GM12878 (cell line): ENCODE results near the gene ZFP1. TPM values are rescaled to one million over a fixed set of nuclear protein-coding genes. Genes with fewer than 3 reads are reported as not detected.

ENCODE experiments used
- ATAC-seq: fragments of 200-7000 bp; cut with Tn5 transposase; 3 replicates; pipeline ENCODE4 v1.9.1; 2020; ENCODE audit warnings: mild to moderate bottlenecking, moderate library complexity
- BruUV-seq: library from RNA; stranded (reverse); fragments of 400-500 nt; replicated peaks from 2 replicates; lab custom pipeline; 2021; lab: Mats Ljungman, UMichigan
- CTCF ChIA-PET: fragments of 300-600 bp; sonication (Branson Sonifier 250); formaldehyde crosslinking; extraction: SDS; loops from one replicate; lab custom pipeline; 2021; ENCODE audit warnings: inconsistent platforms; lab: Yijun Ruan, JAX
- POLR2A ChIA-PET: fragments of 350-600 bp; formaldehyde crosslinking; extraction: SDS; loops from one replicate; lab custom pipeline; 2021; ENCODE audit warnings: inconsistent platforms; lab: Charles Lee
- RAD21 ChIA-PET: fragments of 300-600 bp; sonication (Branson Sonifier 250); formaldehyde crosslinking; loops from one replicate; lab custom pipeline; 2023; ENCODE audit warnings: antibody characterized with exemption; ENCODE audit not compliant: unreplicated experiment; lab: Charles Lee
- SMC1A ChIA-PET: fragments of 300-600 bp; sonication (Branson Sonifier 250); formaldehyde crosslinking; loops from one replicate; lab custom pipeline; 2023; ENCODE audit not compliant: unreplicated experiment, uncharacterized antibody; lab: Charles Lee
- DNase-seq: peaks from one replicate; pipeline ENCODE4 v3.0.0-alpha.2; 2011; ENCODE audit warnings: low read depth, low spot score
- FAIRE-seq: peaks from 3 replicates; lab custom pipeline; 2011; peaks lifted over from hg19 to GRCh38; lab: Jason Lieb, UNC
- H2AFZ ChIP-seq: 2 replicates; pipeline ENCODE4 v1.6.0; 2011; ENCODE audit warnings: low read depth, low read length, control low read depth; ENCODE audit not compliant: control insufficient read depth
- H3K27ac ChIP-seq: 2 replicates; pipeline ENCODE4 v1.5.1; 2011; ENCODE audit warnings: control low read depth; ENCODE audit not compliant: control insufficient read depth, insufficient read depth
- H3K27me3 ChIP-seq, 2 experiments: replicated peaks in 1 of 2; 2 replicates each; pipeline versions ENCODE4 v1.6.0 to v1.6.1; 2011; ENCODE audit warnings: low read length in 1 of 2; ENCODE audit not compliant: control insufficient read depth in 2 of 2, insufficient read depth in 2 of 2
- H3K36me3 ChIP-seq, 2 experiments: 2 replicates each; pipeline ENCODE4 v1.5.1; 2011; ENCODE audit warnings: low read length in 1 of 2; ENCODE audit not compliant: control insufficient read depth in 2 of 2, insufficient read depth in 2 of 2
- H3K4me1 ChIP-seq: 2 replicates; pipeline ENCODE4 v1.6.1; 2011; ENCODE audit warnings: mild to moderate bottlenecking, low read length, moderate library complexity, mixed read lengths; ENCODE audit not compliant: control insufficient read depth, insufficient read depth
- H3K4me2 ChIP-seq: 2 replicates; pipeline ENCODE4 v1.6.0; 2011; ENCODE audit warnings: control low read depth; ENCODE audit not compliant: control insufficient read depth, insufficient read depth
- H3K4me3 ChIP-seq: fragments of 200-600 bp; sonication (generic); 2 replicates; pipeline ENCODE4 v1.5.1; 2016
- H3K79me2 ChIP-seq: 2 replicates; pipeline ENCODE4 v1.6.0; 2011; ENCODE audit warnings: low read length; ENCODE audit not compliant: control insufficient read depth, insufficient read depth
- H3K9ac ChIP-seq: 2 replicates; pipeline ENCODE4 v1.8.0; 2011; ENCODE audit warnings: low read length, control low read depth, mixed read lengths; ENCODE audit not compliant: control insufficient read depth, insufficient read depth
- H3K9me3 ChIP-seq: replicated peaks from 3 replicates; pipeline ENCODE4 v1.5.1; 2011; ENCODE audit warnings: mild to moderate bottlenecking, low read length; ENCODE audit not compliant: control insufficient read depth, insufficient read depth
- H4K20me1 ChIP-seq: 2 replicates; pipeline ENCODE4 v1.6.0; 2011; ENCODE audit not compliant: control insufficient read depth, insufficient read depth
- ETV6 ChIP-seq, 2 experiments: fragments of 450-650 bp in 1 of 2; IDR thresholded peaks in 1 of 2; conservative IDR thresholded peaks in 1 of 2; 2 replicates each; pipeline ENCODE4 v1.6.1; 2014; ENCODE audit warnings: antibody characterized with exemption in 1 of 2, borderline replicate concordance in 1 of 2, low read depth in 1 of 2, mild to moderate bottlenecking in 1 of 2, moderate library complexity in 1 of 2
- NKRF ChIP-seq: fragments of 450-650 bp; conservative IDR thresholded peaks from 2 replicates; pipeline ENCODE4 v1.6.1; 2017; ENCODE audit warnings: mild to moderate bottlenecking, moderate library complexity
- NR2C2 ChIP-seq: IDR thresholded peaks from 2 replicates; pipeline ENCODE4 v1.6.1; 2011; ENCODE audit warnings: borderline replicate concordance, low read depth; ENCODE audit not compliant: control insufficient read depth, insufficient read length
- RELA ChIP-seq: fragments of 450-650 bp; IDR thresholded peaks from 2 replicates; pipeline ENCODE4 v1.8.0; 2014; ENCODE audit warnings: borderline replicate concordance; ENCODE audit not compliant: partially characterized antibody
- SUPT20H ChIP-seq: IDR thresholded peaks from 2 replicates; pipeline ENCODE4 v1.6.1; 2011; ENCODE audit warnings: low read depth, mild to moderate bottlenecking, low read length, moderate library complexity, borderline replicate concordance; ENCODE audit not compliant: control insufficient read depth
- ZNF207 ChIP-seq: fragments of 450-650 bp; IDR thresholded peaks from 2 replicates; pipeline ENCODE4 v1.6.1; 2014; ENCODE audit warnings: antibody characterized with exemption, mild to moderate bottlenecking, borderline replicate concordance
- ZNF217 ChIP-seq: fragments of 450-650 bp; IDR thresholded peaks from 2 replicates; pipeline ENCODE4 v1.6.1; 2017; ENCODE audit warnings: antibody characterized with exemption, mild to moderate bottlenecking
- ZSCAN29 ChIP-seq: fragments of 450-650 bp; IDR thresholded peaks from 2 replicates; pipeline ENCODE4 v1.6.1; 2017; ENCODE audit warnings: mild to moderate bottlenecking, moderate library complexity
- WGBS: methylation state at CpG from one replicate; pipeline ENCODE4 v1.1.6; 2016; ENCODE audit warnings: low lambda C conversion rate; ENCODE audit not compliant: insufficient replicate concordance, insufficient coverage; ENCODE audit errors: missing lambda C conversion rate; 5-methylcytosine and 5-hydroxymethylcytosine counted together
- in situ Hi-C: fragments of 300-500 bp; cut with MboI; formaldehyde crosslinking; loops from 9 replicates; pipeline ENCODE4 v1.14.3; 2018; ENCODE audit warnings: mixed read lengths
- intact Hi-C: fragments of 100-400 bp; cut with micrococcal nuclease; formaldehyde crosslinking; loops from one replicate; pipeline ENCODE4 v1.14.2; 2022; ENCODE audit not compliant: unreplicated experiment
- polyA plus RNA-seq, 11 experiments: library from polyadenylated mRNA; depleted of rRNA in 4 of 11; unstranded in 6 of 11; stranded (reverse) in 5 of 11; fragments of >200 nt; fragmentation: Nextera tagmentation in 4 of 11; fragmentation: Illumina TruSeq in 1 of 11; extraction: Ambion mirVana in 4 of 11; extraction: Trizol in 1 of 11; gene quantifications; 1 replicate in 1 of 11; 2 replicates in 10 of 11; pipeline versions ENCODE4 v1.2.1 to v1.2.3, GENCODE V29; 2011 to 2016; ENCODE audit warnings: inconsistent platforms in 2 of 11, missing spikeins in 2 of 11, low read depth in 1 of 11
- total RNA-seq, 4 experiments: library from RNA; depleted of rRNA in 3 of 4; stranded (reverse); fragments of >200 nt in 3 of 4; fragmentation: Illumina TruSeq in 1 of 4; extraction: Trizol in 1 of 4; gene quantifications; 2 replicates each; pipeline versions ENCODE4 v1.2.1 to v1.2.3, GENCODE V29; 2013 to 2021

The ZFP1 gene
- total and polyA plus RNA-seq, 10 of the 15 experiments (the other 5 are each of a cell fraction or from before 2014, with no cell fraction given): 3.5 to 17.6 (median 14.7) TPM

GRCh38 chr16:75131081-75131480, 17.2 kb upstream of the ZFP1 start:
- BruUV-seq: no TSS peak
- ChIA-PET RAD21 (interaction anchor here (0.6 to 2.2 kb wide), 2 partner anchors 268 to 270 kb away, joined by 3 to 5 read pairs; no protein-coding TSS in a partner anchor), POLR2A (interaction anchor here (0.5 kb wide), 1 partner anchor 215 kb away, joined by 3 read pairs; no protein-coding TSS in a partner anchor), SMC1A (interaction anchor here (1.1 to 1.3 kb wide), 2 partner anchors 11 to 261 kb away, joined by 3 to 4 read pairs; no protein-coding TSS in a partner anchor), CTCF (interaction anchor here (0.5 to 0.7 kb wide), 3 partner anchors 11 to 335 kb away, joined by 3 to 4 read pairs (median 3); no protein-coding TSS in a partner anchor)
- DNase-seq: no peak
- Histone ChIP-seq H3K4me1 (no peaks in the 10 kb centered on the region), H3K79me2 (no peaks in the 10 kb centered on the region), H3K9ac (no peak overlapping the region), H3K36me3 (no peaks in the 10 kb centered on the region), H4K20me1 (no peaks in the 10 kb centered on the region), H3K27ac (no peak overlapping the region), H2AFZ (no peak overlapping the region), H3K27me3 (peaks cover 0 to 2% of the 10 kb centered on the region in 2 experiments; a peak in 1 of 4 replicates), H3K4me3 (no peak overlapping the region), H3K4me2 (no peak overlapping the region), H3K9me3 (no peaks in the 10 kb centered on the region; the same call in 1 of the 3 replicates)
- in situ Hi-C loops (no loop called here), intact Hi-C loops (no loop called here)
- WGBS: 53% methylated on average over 7 of the region's 7 CpGs
- no peak for ATAC-seq
- TF ChIP-seq NKRF: no peak
- TF ChIP-seq NR2C2: no peak
- no peak for TF ChIP-seq ZNF207
- no peak for TF ChIP-seq RELA
- no peak for TF ChIP-seq SUPT20H
- TF ChIP-seq ZSCAN29: no peak
- TF ChIP-seq ETV6 (conservative IDR thresholded peaks at IDR 0.05 in 1 of 2, IDR thresholded peaks at IDR 0.05 in 1 of 2; ENCODE audit: borderline replicate concordance in 1 of 2, low read depth in 1 of 2): no peak
- TF ChIP-seq ZNF217: no peak
- FAIRE-seq: no peak
